ENCODE results near the gene ELMOD3. TPM values are rescaled to one million over a fixed set of nuclear protein-coding genes. Genes with fewer than 3 reads are reported as not detected.

Gene ELMOD3
- polyA plus RNA-seq, 1 donor (not counting 4 experiments of a cell fraction or from before 2014, with no cell fraction given) = 20.1 TPM

GRCh38 chr2:85418132-85419008 is 63.8 kb downstream of the ELMOD3 start, which contains the start of gene SH2D6:
TSS of gene SH2D6 (plus strand) at chr2:85418714. CDS start at chr2:85429466, 10,752 bp downstream.
- Histone ChIP-seq H2AFZ (ENCODE audit: control insufficient read depth, low read length) (peak within 1 kb of the TSS; percentile 98), H3K27ac (ENCODE audit: control insufficient read depth, insufficient read depth, low read length) (peak within 1 kb of the TSS; percentile 91), H3K9ac (ENCODE audit: control insufficient read depth, extremely low read depth, insufficient read depth, low read length) (peak within 1 kb of the TSS; percentile 89), H3K4me2 (ENCODE audit: control insufficient read depth, extremely low read depth, insufficient read depth, low read depth, low read length) (peak within 1 kb of the TSS; percentile 96), H3K79me2 (ENCODE audit: control insufficient read depth, insufficient read depth, low read length) (peaks cover 3% of the 10 kb centered on the region), H4K20me1 (ENCODE audit: control insufficient read depth, extremely low read depth, insufficient read depth, low read length) (no peaks in the 10 kb centered on the region), H3K36me3 (ENCODE audit: control insufficient read depth in 2 of 2, extremely low read depth in 1 of 2, insufficient read depth in 2 of 2, low read length in 2 of 2) (no peaks in the 10 kb centered on the region), H3K4me1 (ENCODE audit: control insufficient read depth, extremely low read depth, insufficient read depth, low read length) (peaks cover 41% of the 10 kb centered on the region), H3K9me1 (ENCODE audit: control insufficient read depth, extremely low read depth, insufficient read depth, low read length) (no peaks in the 10 kb centered on the region), H3K4me3 (ENCODE audit: control insufficient read depth in 2 of 3, extremely low read depth in 1 of 3, insufficient read depth in 2 of 3, low read depth in 1 of 3, low read length in 3 of 3) (peak within 1 kb of the TSS; percentile 63 to 84 (median 78)), H3K9me3 (ENCODE audit: control insufficient read depth, low read depth, low read length) (no peaks in the 10 kb centered on the region), H3K27me3 (ENCODE audit: control insufficient read depth, extremely low read depth, insufficient read depth, low read length) (no peaks in the 10 kb centered on the region)
- DNase-seq (ENCODE audit: low read depth, low spot score) (no peak), FAIRE-seq (no peak)
- dilution Hi-C loops (cut with MboI; ENCODE audit: extremely low pct_ligation_motif_present, low sequenced_read_pairs) = no loop called here
- no peak for TF ChIP-seq CTCF (optimal IDR thresholded peaks at IDR 0.05 in 1 of 3, IDR thresholded peaks at IDR 0.05 in 1 of 3, conservative IDR thresholded peaks at IDR 0.05 in 1 of 3; ENCODE audit: extremely low read depth in 1 of 3, insufficient read depth in 2 of 3, low read length in 3 of 3)
- no peak for TF ChIP-seq EZH2 (IDR thresholded peaks at IDR 0.05; ENCODE audit: low read length)

- TF ChIP-seq CTCF (optimal IDR thresholded peaks at IDR 0.05 in 1 of 3, IDR thresholded peaks at IDR 0.05 in 1 of 3, conservative IDR thresholded peaks at IDR 0.05 in 1 of 3; ENCODE audit: extremely low read depth in 1 of 3, insufficient read depth in 2 of 3, low read length in 3 of 3) (no peak), EZH2 (IDR thresholded peaks at IDR 0.05; ENCODE audit: low read length) (no peak)
- H3K27me3 ChIP-seq (ENCODE audit: control insufficient read depth, extremely low read depth, insufficient read depth, low read length) = no peaks in the 10 kb centered on the region
- peak overlapping the region; percentile 96 for H3K4me2 ChIP-seq (ENCODE audit: control insufficient read depth, extremely low read depth, insufficient read depth, low read depth, low read length)
- H3K9me3 ChIP-seq (ENCODE audit: control insufficient read depth, low read depth, low read length) = no peaks in the 10 kb centered on the region
- peak overlapping the region; percentile 63 to 84 (median 78) for H3K4me3 ChIP-seq (ENCODE audit: control insufficient read depth in 2 of 3, extremely low read depth in 1 of 3, insufficient read depth in 2 of 3, low read depth in 1 of 3, low read length in 3 of 3)
- dilution Hi-C loops (cut with MboI; ENCODE audit: extremely low pct_ligation_motif_present, low sequenced_read_pairs) = no loop called here
- H3K27ac ChIP-seq (ENCODE audit: control insufficient read depth, insufficient read depth, low read length) = peak overlapping the region; percentile 91
- peaks cover 39% of the 10 kb centered on the region for H3K4me1 ChIP-seq (ENCODE audit: control insufficient read depth, extremely low read depth, insufficient read depth, low read length)
- no peaks in the 10 kb centered on the region for H3K9me1 ChIP-seq (ENCODE audit: control insufficient read depth, extremely low read depth, insufficient read depth, low read length)
- no peaks in the 10 kb centered on the region for H4K20me1 ChIP-seq (ENCODE audit: control insufficient read depth, extremely low read depth, insufficient read depth, low read length)
- peak overlapping the region; percentile 89 for H3K9ac ChIP-seq (ENCODE audit: control insufficient read depth, extremely low read depth, insufficient read depth, low read length)
- DNase-seq (ENCODE audit: low read depth, low spot score) (no peak), FAIRE-seq (no peak)
- no peaks in the 10 kb centered on the region for H3K79me2 ChIP-seq (ENCODE audit: control insufficient read depth, insufficient read depth, low read length)
- peak overlapping the region; percentile 98 for H2AFZ ChIP-seq (ENCODE audit: control insufficient read depth, low read length)
- no peaks in the 10 kb centered on the region for H3K36me3 ChIP-seq (ENCODE audit: control insufficient read depth in 2 of 2, extremely low read depth in 1 of 2, insufficient read depth in 2 of 2, low read length in 2 of 2)
Measured at GRCh38 chr2:85419009-85419675, 64.6 kb downstream of the ELMOD3 start.

Data from keratinocyte (primary cell).